HCT116 (cell line): Measurements from ENCODE around the gene ECSCR. TPM values are rescaled to one million over a fixed set of nuclear protein-coding genes. Genes with fewer than 3 reads are reported as not detected.

Experiments
- ATAC-seq: fragments of 200-7000 bp; cut with Tn5 transposase; 2 replicates; pipeline ENCODE4 v1.9.1; 2020; ENCODE audit warnings: mild to moderate bottlenecking, moderate library complexity
- BruUV-seq: library from RNA; stranded (reverse); fragments of 400-500 nt; replicated peaks from 2 replicates; lab custom pipeline; 2021; lab: Mats Ljungman, UMichigan
- CTCF ChIA-PET: fragments of 300-600 bp; sonication (Branson Sonifier 250); formaldehyde crosslinking; loops from one replicate; lab custom pipeline; 2021; ENCODE audit warnings: antibody characterized with exemption; lab: Charles Lee
- POLR2A ChIA-PET: fragments of 300-600, 350-600 bp; sonication (Branson Sonifier 250); formaldehyde crosslinking; loops from one replicate; lab custom pipeline; 2021; ENCODE audit warnings: antibody characterized with exemption; lab: Charles Lee
- RAD21 ChIA-PET, 2 experiments: fragments of 300-600 bp; sonication (Branson Sonifier 250); formaldehyde crosslinking; loops; one replicate each; lab custom pipeline; 2023; ENCODE audit warnings: low total read pairs in 2 of 2; ENCODE audit not compliant: uncharacterized antibody in 2 of 2, unreplicated experiment in 2 of 2, low non-redundant PET in 1 of 2; lab: Charles Lee
- DNase-seq: peaks from one replicate; pipeline ENCODE4 v3.0.0-alpha.2; 2010; ENCODE audit warnings: low read depth, low spot score
- H2AFZ ChIP-seq: fragments of 200-600 bp; shearing (Covaris generic), sonication (generic); 2 replicates; pipeline ENCODE4 v1.6.1; 2017; ENCODE audit warnings: low read depth, mixed run types, mixed read lengths, antibody characterized with exemption, low read length; ENCODE audit not compliant: poor library complexity, severe bottlenecking
- H3K27ac ChIP-seq: 2 replicates; pipeline ENCODE4 v1.5.1; 2012; ENCODE audit warnings: low read depth, low read length
- H3K27me3 ChIP-seq: fragments of 200-600 bp; sonication (generic); 2 replicates; pipeline ENCODE4 v1.6.1; 2016; ENCODE audit warnings: mixed run types, low read length, mixed read lengths; ENCODE audit not compliant: insufficient read depth
- H3K36me3 ChIP-seq, 2 experiments: fragments of 200-500 bp in 1 of 2; fragments of 200-600 bp in 1 of 2; sonication (Bioruptor generic) in 1 of 2; sonication (generic) in 1 of 2; 2 replicates each; pipeline versions ENCODE4 v1.5.1 to v1.6.1; 2014 to 2016; ENCODE audit warnings: low read length in 2 of 2, inconsistent platforms in 1 of 2, mixed read lengths in 1 of 2, mixed run types in 1 of 2; ENCODE audit not compliant: insufficient read depth in 2 of 2, control insufficient read depth in 1 of 2
- H3K4me1 ChIP-seq, 2 experiments: fragments of 200-600 bp in 1 of 2; sonication (generic) in 1 of 2; 2 replicates each; pipeline versions ENCODE4 v1.5.1 to v1.6.1; 2012 to 2017; ENCODE audit warnings: low read length in 2 of 2, inconsistent platforms in 1 of 2, mild to moderate bottlenecking in 1 of 2, mixed read lengths in 1 of 2, mixed run types in 1 of 2, moderate library complexity in 1 of 2; ENCODE audit not compliant: insufficient read depth in 2 of 2, control insufficient read depth in 1 of 2
- H3K4me2 ChIP-seq: fragments of 200-600 bp; sonication (generic); 2 replicates; pipeline ENCODE4 v1.6.1; 2017; ENCODE audit warnings: mixed run types, low read length, mixed read lengths
- H3K4me3 ChIP-seq, 2 experiments: fragments of 200-600 bp in 1 of 2; sonication (generic) in 1 of 2; replicated peaks in 1 of 2; 2 replicates each; pipeline ENCODE4 v1.5.1; 2011 to 2016; ENCODE audit warnings: low read length in 2 of 2, control low read depth in 1 of 2, low read depth in 1 of 2, mild to moderate bottlenecking in 1 of 2, mixed read lengths in 1 of 2, mixed run types in 1 of 2
- H3K79me2 ChIP-seq: fragments of 200-600 bp; sonication (generic); 2 replicates; pipeline ENCODE4 v1.6.1; 2017; ENCODE audit warnings: mild to moderate bottlenecking, mixed run types, low read length, moderate library complexity, mixed read lengths; ENCODE audit not compliant: insufficient read depth
- H3K9ac ChIP-seq: fragments of 200-600 bp; sonication (generic); 2 replicates; pipeline ENCODE4 v1.6.1; 2016; ENCODE audit warnings: low read length, mixed read lengths
- H3K9me2 ChIP-seq: fragments of 200-600 bp; sonication (generic), shearing (Covaris generic); 2 replicates; pipeline ENCODE4 v1.6.1; 2017; ENCODE audit warnings: mixed run types, mild to moderate bottlenecking, moderate library complexity; ENCODE audit not compliant: insufficient read depth
- H3K9me3 ChIP-seq, 2 experiments: fragments of 200-500 bp in 1 of 2; fragments of 200-600 bp in 1 of 2; sonication (Bioruptor generic) in 1 of 2; sonication (generic) in 1 of 2; 2 replicates each; pipeline ENCODE4 v1.6.1; 2014 to 2017; ENCODE audit warnings: low read length in 2 of 2, mixed read lengths in 2 of 2, inconsistent platforms in 1 of 2, low read depth in 1 of 2, mild to moderate bottlenecking in 1 of 2, mixed run types in 1 of 2, moderate library complexity in 1 of 2; ENCODE audit not compliant: control insufficient read depth in 1 of 2, insufficient read depth in 1 of 2
- H4K20me1 ChIP-seq: fragments of 200-600 bp; sonication (generic), shearing (Covaris generic); 2 replicates; pipeline ENCODE4 v1.6.1; 2017; ENCODE audit warnings: mixed run types, mild to moderate bottlenecking, moderate library complexity; ENCODE audit not compliant: insufficient read depth
- ATF3 ChIP-seq: IDR thresholded peaks from 2 replicates; pipeline ENCODE4 v1.6.1; 2012
- CEBPB ChIP-seq: IDR thresholded peaks from 2 replicates; pipeline ENCODE4 v1.6.1; 2012; ENCODE audit warnings: low read depth
- EGR1 ChIP-seq: IDR thresholded peaks from 2 replicates; pipeline ENCODE4 v1.6.1; 2012; ENCODE audit warnings: low read depth
- EZH2phosphoT487 ChIP-seq: fragments of 200-600 bp; IDR thresholded peaks from 2 replicates; pipeline ENCODE4 v1.6.1; 2018; ENCODE audit warnings: antibody characterized with exemption, borderline replicate concordance
- FOSL1 ChIP-seq: IDR thresholded peaks from 2 replicates; pipeline ENCODE4 v1.6.1; 2012; ENCODE audit warnings: low read depth
- POLR2A ChIP-seq: IDR thresholded peaks from 2 replicates; pipeline ENCODE4 v1.7.0; 2011; ENCODE audit warnings: borderline replicate concordance; ENCODE audit not compliant: insufficient read depth, insufficient read length; ENCODE audit errors: extremely low read depth
- POLR2AphosphoS5 ChIP-seq: IDR thresholded peaks from 2 replicates; pipeline ENCODE4 v1.6.1; 2011; ENCODE audit warnings: mild to moderate bottlenecking, low read depth, low read length, moderate library complexity
- RAD21 ChIP-seq: IDR thresholded peaks from 2 replicates; pipeline ENCODE4 v1.6.1; 2012; ENCODE audit warnings: low read depth, mild to moderate bottlenecking
- SIN3A ChIP-seq: IDR thresholded peaks from 2 replicates; pipeline ENCODE4 v1.6.1; 2012; ENCODE audit warnings: low read depth
- SP1 ChIP-seq: IDR thresholded peaks from 2 replicates; pipeline ENCODE4 v1.6.1; 2012; ENCODE audit warnings: low read depth
- SRF ChIP-seq: IDR thresholded peaks from 2 replicates; pipeline ENCODE4 v1.6.1; 2012; ENCODE audit warnings: low read depth
- TCF7L2 ChIP-seq: IDR thresholded peaks from 2 replicates; pipeline ENCODE4 v1.7.0; 2011; ENCODE audit warnings: borderline replicate concordance, inconsistent platforms; ENCODE audit not compliant: insufficient read depth, insufficient read length; ENCODE audit errors: extremely low read depth
- ZBTB33 ChIP-seq: IDR thresholded peaks from 2 replicates; pipeline ENCODE4 v1.6.1; 2011; ENCODE audit warnings: mild to moderate bottlenecking, low read length, moderate library complexity; ENCODE audit not compliant: insufficient replicate concordance; ENCODE audit errors: extremely low read depth
- ZFX ChIP-seq: fragments of 450-650 bp; IDR thresholded peaks from 2 replicates; pipeline ENCODE4 v1.6.1; 2017
- ZNF274 ChIP-seq: fragments of 200-500 bp; sonication (Bioruptor generic); IDR thresholded peaks from 2 replicates; pipeline ENCODE4 v1.6.1; 2014; ENCODE audit warnings: mild to moderate bottlenecking, low read depth, low read length, inconsistent platforms
- intact Hi-C: fragments of 100-400 bp; cut with micrococcal nuclease; formaldehyde crosslinking; loops from 2 replicates; pipeline ENCODE4 v1.10.0; 2022
- total RNA-seq: library from RNA; stranded (reverse); gene quantifications from one replicate; pipeline ENCODE4 v1.2.1, GENCODE V29; 2021; ENCODE audit not compliant: unreplicated experiment

Gene ECSCR
- total RNA-seq, 1 experiment from 2014 or later = not detected

- intact Hi-C loops = no loop called here
- POLR2A ChIA-PET = no interaction called here
- no peaks in the 10 kb centered on the region for H3K36me3 ChIP-seq
- no peak for TF ChIP-seq TCF7L2
- TF ChIP-seq CEBPB = no peak
- TF ChIP-seq SIN3A = no peak
- no peak for TF ChIP-seq POLR2AphosphoS5
- no peak for TF ChIP-seq EGR1
- TF ChIP-seq POLR2A = no peak
- TF ChIP-seq RAD21 = no peak
- no peak for TF ChIP-seq ATF3
- no peak for TF ChIP-seq SP1
- TF ChIP-seq, all 23 proteins: peak for 0
- Histone ChIP-seq H3K27ac (no peak overlapping the region), H3K27me3 (no peaks in the 10 kb centered on the region), H3K79me2 (no peaks in the 10 kb centered on the region), H2AFZ (no peak overlapping the region), H3K4me2 (peak overlapping the region; percentile 20; the same call in 1 of the 2 replicates), H3K4me3 (no peak overlapping the region), H3K9ac (no peak overlapping the region), H4K20me1 (no peaks in the 10 kb centered on the region), H3K9me2 (no peaks in the 10 kb centered on the region), H3K9me3 (no peaks in the 10 kb centered on the region), H3K4me1 (peaks cover 3 to 18% of the 10 kb centered on the region in 2 experiments; a peak in 3 of 4 replicates)
- ChIA-PET RAD21 (no interaction called here), CTCF (no interaction called here)
- no TSS peak for BruUV-seq
- DNase-seq (no peak), ATAC-seq (no peak)
These were observed 45.3 kb downstream of the ECSCR start for GRCh38 chr5:139417214-139417613.

- H2AFZ ChIP-seq = no peak overlapping the region
- no peaks in the 10 kb centered on the region for H3K79me2 ChIP-seq
- no peaks in the 10 kb centered on the region for H3K9me2 ChIP-seq
- no peak overlapping the region for H3K27ac ChIP-seq
- DNase-seq (no peak), ATAC-seq (peak; percentile 39)
- H3K4me1 ChIP-seq = peaks cover 3 to 18% of the 10 kb centered on the region in 2 experiments; a peak in 3 of 4 replicates
- no peaks in the 10 kb centered on the region for H3K36me3 ChIP-seq
- H3K9ac ChIP-seq = no peak overlapping the region
- POLR2A ChIA-PET = no interaction called here
- H4K20me1 ChIP-seq = no peaks in the 10 kb centered on the region
- BruUV-seq = no TSS peak
- TF ChIP-seq ZBTB33 = no peak
- TF ChIP-seq ZFX = no peak
- 0 out of 2 replicates have a peak, but pooled peaks have one; percentile 20 for TF ChIP-seq EGR1
- TF ChIP-seq FOSL1 = no peak
- no peak for TF ChIP-seq SP1
- TF ChIP-seq EZH2phosphoT487 = no peak
- TF ChIP-seq ZNF274 = no peak
- TF ChIP-seq SRF = no peak
- TF ChIP-seq CEBPB = no peak
- CTCF ChIA-PET = no interaction called here
- H3K4me2 ChIP-seq = peak overlapping the region; percentile 20; the same call in 1 of the 2 replicates
- intact Hi-C loops = no loop called here
- RAD21 ChIA-PET = no interaction called here
- no peaks in the 10 kb centered on the region for H3K9me3 ChIP-seq
- H3K4me3 ChIP-seq = no peak overlapping the region
- no peaks in the 10 kb centered on the region for H3K27me3 ChIP-seq
These were observed 45.9 kb downstream of the ECSCR start for GRCh38 chr5:139416651-139417050.
